ENCODE data around the gene CCL3.
"Not testable (repeated sequence)": the region's sequence is repeated elsewhere in the genome, so short reads cannot be mapped to it uniquely, and the experiment has no call there.

CCL3 gene

GRCh38 chr17:36127911-36128310 lies 38.0 kb upstream of the CCL3 start:
- Histone ChIP-seq H3K36me3 (ENCODE audit: insufficient read depth, low read length) (no peaks in the 10 kb centered on the region), H3K4me2 (ENCODE audit: low read length) (no peak overlapping the region), H3K27me3 (ENCODE audit: control insufficient read depth, insufficient read depth, low read length) (no peaks in the 10 kb centered on the region), H3K4me3 (ENCODE audit: low read length) (no peak overlapping the region), H3K9me3 (replicated peaks; ENCODE audit: low read length) (peaks cover 4% of the 10 kb centered on the region), H3K9ac (ENCODE audit: low read depth, low read length) (no peak overlapping the region), H3K4me1 (ENCODE audit: control insufficient read depth, insufficient read depth, low read length) (no peaks in the 10 kb centered on the region)

GRCh38 chr17:36127199-36127893 lies 37.4 kb upstream of the CCL3 start:
- no peaks in the 10 kb centered on the region for H3K27me3 ChIP-seq (ENCODE audit: control insufficient read depth, insufficient read depth, low read length)
- no peak overlapping the region for H3K4me2 ChIP-seq (ENCODE audit: low read length)
- H3K36me3 ChIP-seq (ENCODE audit: insufficient read depth, low read length), result no peaks in the 10 kb centered on the region
- peaks cover 4% of the 10 kb centered on the region for H3K9me3 ChIP-seq (replicated peaks; ENCODE audit: low read length)
- H3K9ac ChIP-seq (ENCODE audit: low read depth, low read length), result no peak overlapping the region
- H3K4me1 ChIP-seq (ENCODE audit: control insufficient read depth, insufficient read depth, low read length), result no peaks in the 10 kb centered on the region
- H3K4me3 ChIP-seq (ENCODE audit: low read length), result no peak overlapping the region

GRCh38 chr17:36124879-36125824 lies 35.2 kb upstream of the CCL3 start:
- Histone ChIP-seq H3K4me3 (ENCODE audit: low read length) (no peak overlapping the region), H3K4me2 (ENCODE audit: low read length) (no peak overlapping the region), H3K9me3 (replicated peaks; ENCODE audit: low read length) (peaks cover 4% of the 10 kb centered on the region), H3K9ac (ENCODE audit: low read depth, low read length) (no peak overlapping the region), H3K27me3 (ENCODE audit: control insufficient read depth, insufficient read depth, low read length) (no peaks in the 10 kb centered on the region), H3K36me3 (ENCODE audit: insufficient read depth, low read length) (no peaks in the 10 kb centered on the region), H3K4me1 (ENCODE audit: control insufficient read depth, insufficient read depth, low read length) (no peaks in the 10 kb centered on the region)

- no peak overlapping the region for H3K4me3 ChIP-seq (ENCODE audit: low read length)
- no peaks in the 10 kb centered on the region for H3K4me1 ChIP-seq (ENCODE audit: control insufficient read depth, insufficient read depth, low read length)
- H3K9ac ChIP-seq (ENCODE audit: low read depth, low read length), result no peak overlapping the region
- H3K9me3 ChIP-seq (replicated peaks; ENCODE audit: low read length), result peaks cover 4% of the 10 kb centered on the region
- no peaks in the 10 kb centered on the region for H3K27me3 ChIP-seq (ENCODE audit: control insufficient read depth, insufficient read depth, low read length)
- H3K4me2 ChIP-seq (ENCODE audit: low read length), result no peak overlapping the region
- no peaks in the 10 kb centered on the region for H3K36me3 ChIP-seq (ENCODE audit: insufficient read depth, low read length)
Measured at GRCh38 chr17:36123431-36123830, 33.5 kb upstream of the CCL3 start.

- H3K4me2 ChIP-seq (ENCODE audit: low read length); H3K36me3 ChIP-seq (ENCODE audit: insufficient read depth, low read length); H3K4me1 ChIP-seq (ENCODE audit: control insufficient read depth, insufficient read depth, low read length); H3K4me3 ChIP-seq (ENCODE audit: low read length); H3K27me3 ChIP-seq (ENCODE audit: control insufficient read depth, insufficient read depth, low read length); H3K9me3 ChIP-seq (replicated peaks; ENCODE audit: low read length); H3K9ac ChIP-seq (ENCODE audit: low read depth, low read length): not testable (repeated sequence)
Measured at GRCh38 chr17:36121099-36121498, 31.2 kb upstream of the CCL3 start.

- Histone ChIP-seq H3K36me3 (ENCODE audit: insufficient read depth, low read length) (no peaks in the 10 kb centered on the region), H3K27me3 (ENCODE audit: control insufficient read depth, insufficient read depth, low read length) (no peaks in the 10 kb centered on the region), H3K9me3 (replicated peaks; ENCODE audit: low read length) (peaks cover 3% of the 10 kb centered on the region), H3K4me1 (ENCODE audit: control insufficient read depth, insufficient read depth, low read length) (no peaks in the 10 kb centered on the region), H3K4me2 (ENCODE audit: low read length) (no peak overlapping the region), H3K9ac (ENCODE audit: low read depth, low read length) (no peak overlapping the region), H3K4me3 (ENCODE audit: low read length) (no peak overlapping the region)
Measured at GRCh38 chr17:36120221-36120620, 30.3 kb upstream of the CCL3 start.

GRCh38 chr17:36118477-36119353 lies 28.8 kb upstream of the CCL3 start:
- Histone ChIP-seq H3K4me1 (ENCODE audit: control insufficient read depth, insufficient read depth, low read length) (no peaks in the 10 kb centered on the region), H3K9me3 (replicated peaks; ENCODE audit: low read length) (no peaks in the 10 kb centered on the region), H3K4me2 (ENCODE audit: low read length) (no peak overlapping the region), H3K4me3 (ENCODE audit: low read length) (no peak overlapping the region), H3K27me3 (ENCODE audit: control insufficient read depth, insufficient read depth, low read length) (no peaks in the 10 kb centered on the region), H3K9ac (ENCODE audit: low read depth, low read length) (no peak overlapping the region), H3K36me3 (ENCODE audit: insufficient read depth, low read length) (no peaks in the 10 kb centered on the region)

- Histone ChIP-seq H3K9ac (ENCODE audit: low read depth, low read length) (no peak overlapping the region), H3K27me3 (ENCODE audit: control insufficient read depth, insufficient read depth, low read length) (no peaks in the 10 kb centered on the region), H3K36me3 (ENCODE audit: insufficient read depth, low read length) (no peaks in the 10 kb centered on the region), H3K9me3 (replicated peaks; ENCODE audit: low read length) (no peaks in the 10 kb centered on the region), H3K4me2 (ENCODE audit: low read length) (no peak overlapping the region), H3K4me1 (ENCODE audit: control insufficient read depth, insufficient read depth, low read length) (no peaks in the 10 kb centered on the region), H3K4me3 (ENCODE audit: low read length) (no peak overlapping the region)
Measured at GRCh38 chr17:36117505-36118382, 27.8 kb upstream of the CCL3 start.

- not testable (repeated sequence) for H3K9ac ChIP-seq (ENCODE audit: low read depth, low read length); H3K4me1 ChIP-seq (ENCODE audit: control insufficient read depth, insufficient read depth, low read length); H3K27me3 ChIP-seq (ENCODE audit: control insufficient read depth, insufficient read depth, low read length); H3K4me3 ChIP-seq (ENCODE audit: low read length); H3K9me3 ChIP-seq (replicated peaks; ENCODE audit: low read length); H3K36me3 ChIP-seq (ENCODE audit: insufficient read depth, low read length); H3K4me2 ChIP-seq (ENCODE audit: low read length)
Measured at GRCh38 chr17:36115649-36115977, 25.7 kb upstream of the CCL3 start.

GRCh38 chr17:36114971-36115648 lies 25.2 kb upstream of the CCL3 start:
- not testable (repeated sequence) for H3K9me3 ChIP-seq (replicated peaks; ENCODE audit: low read length); H3K4me1 ChIP-seq (ENCODE audit: control insufficient read depth, insufficient read depth, low read length); H3K27me3 ChIP-seq (ENCODE audit: control insufficient read depth, insufficient read depth, low read length); H3K4me2 ChIP-seq (ENCODE audit: low read length); H3K9ac ChIP-seq (ENCODE audit: low read depth, low read length); H3K4me3 ChIP-seq (ENCODE audit: low read length); H3K36me3 ChIP-seq (ENCODE audit: insufficient read depth, low read length)

All from skeletal muscle satellite cell (primary cell).